ENCODE measurements around the gene LCE3D.

- TF ChIP-seq YY1 (IDR thresholded peaks at IDR 0.05; ENCODE audit: insufficient read depth, insufficient read length) (no peak), SUZ12 (IDR thresholded peaks at IDR 0.05; ENCODE audit: extremely low read depth, insufficient read depth, insufficient read length) (no peak)
Observed at GRCh38 chr1:152623203-152623844, 43.0 kb upstream of the LCE3D start.

All from NT2/D1 (cell line).